H1 (cell line): ENCODE data around the gene NSF. TPM values are rescaled to one million over a fixed set of nuclear protein-coding genes. Genes with fewer than 3 reads are reported as not detected.

Experiments
- CTCF ChIA-PET: fragments of 300-600 bp; sonication (Branson Sonifier 250); formaldehyde crosslinking; loops from one replicate; lab custom pipeline; 2021; ENCODE audit not compliant: partially characterized antibody; lab: Charles Lee
- POLR2A ChIA-PET: fragments of 300-600 bp; sonication (Branson Sonifier 250); formaldehyde crosslinking; loops from one replicate; lab custom pipeline; 2021; ENCODE audit warnings: inconsistent platforms; ENCODE audit not compliant: partially characterized antibody; lab: Charles Lee
- DNase-seq, 2 experiments: peaks; one replicate each; pipeline versions ENCODE4 v3.0.0 to v3.0.0-alpha.2; 2010 to 2022; ENCODE audit warnings: low spot score in 2 of 2, low read depth in 1 of 2, mixed read lengths in 1 of 2
- FAIRE-seq: peaks from 2 replicates; lab custom pipeline; 2011; peaks lifted over from hg19 to GRCh38; lab: Jason Lieb, UNC
- H2AFZ ChIP-seq: 2 replicates; pipeline ENCODE4 v1.8.1; 2012; ENCODE audit warnings: low read length, inconsistent platforms
- H2AK5ac ChIP-seq: 2 replicates; pipeline ENCODE4 v1.6.1; 2013; ENCODE audit warnings: low read depth, low read length
- H2BK120ac ChIP-seq: replicated peaks from 2 replicates; pipeline ENCODE3; 2013; ENCODE audit warnings: low read depth, low read length, inconsistent platforms
- H2BK12ac ChIP-seq: 2 replicates; pipeline ENCODE4 v1.6.1; 2013; ENCODE audit warnings: low read depth, low read length
- H2BK15ac ChIP-seq: 2 replicates; pipeline ENCODE4 v1.6.1; 2013; ENCODE audit warnings: low read length
- H2BK20ac ChIP-seq: 2 replicates; pipeline ENCODE4 v1.6.1; 2013; ENCODE audit warnings: low read length
- H2BK5ac ChIP-seq: 2 replicates; pipeline ENCODE4 v1.6.1; 2013; ENCODE audit warnings: low read depth, low read length
- H3K14ac ChIP-seq: 2 replicates; pipeline ENCODE4 v1.6.1; 2013; ENCODE audit warnings: inconsistent platforms; ENCODE audit not compliant: insufficient read length
- H3K18ac ChIP-seq: 2 replicates; pipeline ENCODE4 v1.6.1; 2013; ENCODE audit warnings: low read length; ENCODE audit errors: extremely low read depth
- H3K23ac ChIP-seq: 2 replicates; pipeline ENCODE4 v1.6.1; 2013; ENCODE audit warnings: inconsistent platforms; ENCODE audit not compliant: insufficient read length
- H3K23me2 ChIP-seq: 2 replicates; pipeline ENCODE4 v1.6.1; 2013; ENCODE audit warnings: low read depth, low read length
- H3K27ac ChIP-seq: 2 replicates; pipeline ENCODE4 v1.6.1; 2011; ENCODE audit warnings: low read depth, low read length, inconsistent platforms
- H3K27me3 ChIP-seq, 4 experiments: replicated peaks in 1 of 4; 1 replicate in 1 of 4; 2 replicates in 3 of 4; pipeline versions ENCODE4 v1.6.1 to v1.8.1; 2011 to 2013; ENCODE audit warnings: low read length in 3 of 4, mild to moderate bottlenecking in 3 of 4, inconsistent platforms in 2 of 4, mixed read lengths in 2 of 4, moderate library complexity in 1 of 4; ENCODE audit not compliant: control insufficient read depth in 3 of 4, insufficient read depth in 3 of 4; ENCODE audit errors: extremely low read depth in 1 of 4
- H3K36me3 ChIP-seq, 4 experiments: 2 replicates each; pipeline versions ENCODE4 v1.6.1 to v1.8.1; 2011 to 2013; ENCODE audit warnings: mild to moderate bottlenecking in 4 of 4, low read length in 3 of 4, moderate library complexity in 2 of 4, control low read depth in 1 of 4, inconsistent platforms in 1 of 4; ENCODE audit not compliant: insufficient read depth in 4 of 4, control insufficient read depth in 2 of 4
- H3K4ac ChIP-seq: replicated peaks from 2 replicates; pipeline ENCODE3; 2013; ENCODE audit warnings: low read length, low read depth, mixed read lengths, inconsistent platforms; ENCODE audit not compliant: insufficient read length
- H3K4me1 ChIP-seq, 4 experiments: replicated peaks in 1 of 4; 1 replicate in 1 of 4; 2 replicates in 3 of 4; pipeline versions ENCODE4 v1.6.1 to v1.8.1; 2011 to 2013; ENCODE audit warnings: low read length in 3 of 4, inconsistent platforms in 2 of 4, mixed read lengths in 1 of 4; ENCODE audit not compliant: insufficient read depth in 4 of 4, control insufficient read depth in 3 of 4
- H3K4me2 ChIP-seq, 2 experiments: 2 replicates each; pipeline versions ENCODE4 v1.6.1 to v1.8.1; 2011 to 2013; ENCODE audit warnings: low read depth in 2 of 2, low read length in 2 of 2, control low read depth in 1 of 2, inconsistent platforms in 1 of 2, mild to moderate bottlenecking in 1 of 2; ENCODE audit not compliant: insufficient read depth in 1 of 2
- H3K4me3 ChIP-seq, 4 experiments: fragments of 200-600, 300-600 bp in 1 of 4; sonication (generic), shearing (Covaris generic), sonication (Bioruptor Twin) in 1 of 4; 2 replicates each; pipeline versions ENCODE4 v1.5.1 to v1.8.1; 2011 to 2016; ENCODE audit warnings: low read length in 4 of 4, low read depth in 3 of 4, control low read depth in 2 of 4, inconsistent platforms in 2 of 4, mild to moderate bottlenecking in 2 of 4, mixed read lengths in 1 of 4, moderate library complexity in 1 of 4; ENCODE audit not compliant: insufficient read depth in 2 of 4; ENCODE audit errors: extremely low read depth in 1 of 4
- H3K56ac ChIP-seq: replicated peaks from 2 replicates; pipeline ENCODE3; 2013; ENCODE audit warnings: low read depth, mild to moderate bottlenecking, mixed read lengths, low read length, inconsistent platforms; ENCODE audit not compliant: insufficient read length
- H3K79me1 ChIP-seq: 2 replicates; pipeline ENCODE4 v1.6.1; 2013; ENCODE audit warnings: low read depth, low read length, control low read depth
- H3K79me2 ChIP-seq, 2 experiments: 2 replicates each; pipeline versions ENCODE4 v1.6.1 to v1.8.1; 2012 to 2013; ENCODE audit warnings: low read length in 2 of 2, mild to moderate bottlenecking in 2 of 2, inconsistent platforms in 1 of 2; ENCODE audit not compliant: insufficient read depth in 2 of 2, control insufficient read depth in 1 of 2
- H3K9ac ChIP-seq, 4 experiments: replicated peaks in 1 of 4; 1 replicate in 1 of 4; 2 replicates in 3 of 4; pipeline versions ENCODE4 v1.6.1 to v1.8.1; 2011 to 2013; ENCODE audit warnings: low read depth in 3 of 4, low read length in 3 of 4, control low read depth in 2 of 4, mild to moderate bottlenecking in 2 of 4, moderate library complexity in 2 of 4, inconsistent platforms in 1 of 4; ENCODE audit errors: extremely low read depth in 1 of 4
- H3K9me3 ChIP-seq, 2 experiments: 2 replicates each; pipeline versions ENCODE4 v1.6.1 to v1.8.1; 2012 to 2013; ENCODE audit warnings: mild to moderate bottlenecking in 2 of 2, moderate library complexity in 2 of 2, control low read depth in 1 of 2, inconsistent platforms in 1 of 2, low read depth in 1 of 2, low read length in 1 of 2, mixed read lengths in 1 of 2; ENCODE audit not compliant: insufficient read depth in 2 of 2
- H4K20me1 ChIP-seq, 2 experiments: replicated peaks in 1 of 2; 2 replicates each; pipeline versions ENCODE3 to v1.8.1; 2011 to 2013; ENCODE audit warnings: inconsistent platforms in 2 of 2, low read length in 2 of 2, mild to moderate bottlenecking in 1 of 2; ENCODE audit not compliant: insufficient read depth in 2 of 2, control insufficient read depth in 1 of 2
- H4K5ac ChIP-seq: 2 replicates; pipeline ENCODE4 v1.6.1; 2013; ENCODE audit warnings: low read length, low read depth, mixed read lengths, inconsistent platforms; ENCODE audit not compliant: insufficient read length
- H4K8ac ChIP-seq: 2 replicates; pipeline ENCODE4 v1.8.0; 2013; ENCODE audit warnings: mild to moderate bottlenecking, moderate library complexity, low read length, inconsistent platforms; ENCODE audit not compliant: insufficient read depth; ENCODE audit errors: extremely low read depth
- H4K91ac ChIP-seq: replicated peaks from 2 replicates; pipeline ENCODE3; 2013; ENCODE audit warnings: low read length, mixed read lengths, inconsistent platforms; ENCODE audit not compliant: insufficient read length
- ASH2L ChIP-seq: fragments of 200-600, 300-600 bp; sonication (generic); IDR thresholded peaks from one replicate; pipeline ENCODE4 v1.7.1; 2017; ENCODE audit warnings: low read length
- BRCA1 ChIP-seq: IDR thresholded peaks from 2 replicates; pipeline ENCODE4 v1.6.1; 2012; ENCODE audit warnings: low read depth, low read length, improper control_type of control experiment
- EGR1 ChIP-seq: IDR thresholded peaks from 2 replicates; pipeline ENCODE4 v1.6.1; 2011; ENCODE audit warnings: low read depth, low read length, borderline replicate concordance
- EZH2 ChIP-seq: fragments of 200-600 bp; sonication (generic); IDR thresholded peaks from 2 replicates; pipeline ENCODE4 v1.7.1; 2012; ENCODE audit warnings: low read depth, mild to moderate bottlenecking, moderate library complexity, low read length, inconsistent platforms; ENCODE audit not compliant: severe bottlenecking
- HDAC2 ChIP-seq, 2 experiments: fragments of 300-600 bp in 1 of 2; sonication (generic) in 1 of 2; IDR thresholded peaks; 2 replicates each; pipeline ENCODE4 v1.6.1; 2011 to 2012; ENCODE audit warnings: low read depth in 2 of 2, low read length in 2 of 2, mild to moderate bottlenecking in 2 of 2, moderate library complexity in 2 of 2, borderline replicate concordance in 1 of 2, inconsistent platforms in 1 of 2
- HDAC6 ChIP-seq: IDR thresholded peaks from one replicate; pipeline ENCODE4 v1.7.1; 2012; ENCODE audit warnings: low read depth, mild to moderate bottlenecking, inconsistent platforms, low read length, moderate library complexity
- KDM1A ChIP-seq: fragments of 200-600, 300-600 bp; sonication (generic); IDR thresholded peaks from 2 replicates; pipeline ENCODE4 v1.7.1; 2016; ENCODE audit warnings: mild to moderate bottlenecking, low read length, borderline replicate concordance
- SP1 ChIP-seq: IDR thresholded peaks from 2 replicates; pipeline ENCODE4 v1.6.1; 2011; ENCODE audit warnings: low read depth, low read length
- TCF12 ChIP-seq: IDR thresholded peaks from 2 replicates; pipeline ENCODE4 v1.6.1; 2011; ENCODE audit warnings: low read depth, mild to moderate bottlenecking, low read length
- WGBS, 2 experiments: shearing (Covaris generic) in 1 of 2; methylation state at CpG; one replicate each; pipeline versions ENCODE4 v1.1.6 to v1.1.7; 2013 to 2015; ENCODE audit warnings: low lambda C conversion rate in 2 of 2, mixed read lengths in 2 of 2, inconsistent platforms in 1 of 2, low coverage in 1 of 2, missing lambda C conversion rate in 1 of 2; ENCODE audit not compliant: insufficient replicate concordance in 2 of 2, insufficient coverage in 1 of 2, insufficient read length in 1 of 2; ENCODE audit errors: extremely low coverage in 1 of 2, missing lambda C conversion rate in 1 of 2; 5-methylcytosine and 5-hydroxymethylcytosine counted together
- polyA plus RNA-seq, 7 experiments: library from polyadenylated mRNA; depleted of rRNA in 3 of 7; stranded (reverse) in 5 of 7; unstranded in 2 of 7; fragments of >200 nt in 5 of 7; fragments of 200-250 nt in 2 of 7; gene quantifications; 1 replicate in 5 of 7; 2 replicates in 1 of 7; 4 replicates in 1 of 7; pipeline versions ENCODE4 v1.2.1 to v1.2.3, GENCODE V29; 2011 to 2013; ENCODE audit warnings: missing spikeins in 2 of 7, mixed read lengths in 2 of 7
- total RNA-seq: library from RNA; stranded (reverse); fragmentation: NEBNext Ultra II Directional; extraction: Animal tissue kit (Norgen Biotek cat#: 25700); gene quantifications from 2 replicates; pipeline ENCODE4 v1.2.1, GENCODE V29; 2021

Gene NSF
- total and polyA plus RNA-seq, 2 of the 8 experiments (the other 6 are each of a cell fraction or from before 2014, with no cell fraction given), result 13.0 to 27.7 TPM

DNA sequence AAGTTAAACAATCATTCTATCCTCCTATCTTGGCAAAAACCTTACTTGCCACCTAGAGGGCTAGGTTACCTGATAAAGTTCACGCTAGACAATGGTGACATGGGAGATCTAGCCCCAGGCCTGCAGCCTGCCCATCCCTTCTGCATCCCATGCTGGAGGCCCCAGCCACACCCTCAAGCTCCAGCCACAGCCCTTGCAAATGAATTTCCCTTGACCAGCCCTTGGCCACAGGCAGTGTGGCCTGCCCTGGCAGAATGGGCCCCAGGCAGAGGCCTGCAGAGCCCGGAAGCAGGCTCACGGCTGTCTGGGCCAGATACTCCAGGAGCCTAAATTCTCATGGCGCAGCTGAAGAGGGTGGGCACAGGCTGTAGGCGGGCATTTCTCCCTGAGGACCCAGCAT lies 213.1 kb downstream of the NSF start:
- no peak for DNase-seq
- TF ChIP-seq KDM1A (no peak), EGR1 (no peak), ASH2L (no peak), BRCA1 (no peak), SP1 (no peak), HDAC2 (IDR thresholded peaks at IDR 0.05; ENCODE audit: borderline replicate concordance in 1 of 2, low read depth in 2 of 2, low read length in 2 of 2) (no peak), EZH2 (no peak), HDAC6 (no peak), TCF12 (no peak)
- TF ChIP-seq, all 59 proteins: peak for 0
- Histone ChIP-seq H3K23me2 (no peaks in the 10 kb centered on the region), H2BK12ac (no peak overlapping the region), H3K36me3 (no peaks in the 10 kb centered on the region), H4K8ac (no peak overlapping the region), H3K56ac (no peak overlapping the region), H2AFZ (no peak overlapping the region), H2BK15ac (no peak overlapping the region), H3K4me3 (no peak overlapping the region), H3K9ac (no peak overlapping the region), H3K23ac (no peak overlapping the region), H4K91ac (no peak overlapping the region), H2AK5ac (no peak overlapping the region), H3K9me3 (no peaks in the 10 kb centered on the region), H3K4ac (no peak overlapping the region), H4K5ac (no peak overlapping the region), H2BK5ac (no peak overlapping the region), H3K79me2 (no peaks in the 10 kb centered on the region), H3K18ac (no peak overlapping the region), H2BK20ac (no peak overlapping the region), H4K20me1 (no peaks in the 10 kb centered on the region), H2BK120ac (no peak overlapping the region), H3K79me1 (no peaks in the 10 kb centered on the region), H3K27me3 (no peaks in the 10 kb centered on the region), H3K27ac (no peak overlapping the region), H3K4me1 (no peaks in the 10 kb centered on the region), H3K14ac (no peak overlapping the region), H3K4me2 (no peak overlapping the region)
- CTCF ChIA-PET, result interaction anchor here (1.0 to 2.2 kb wide), 5 partner anchors 11 to 32 kb away, joined by 3 to 6 read pairs (median 3); no protein-coding TSS in a partner anchor
- POLR2A ChIA-PET, result interaction anchor here (0.9 kb wide), 1 partner anchor 17 kb away, joined by 3 read pairs; no protein-coding TSS in a partner anchor
- FAIRE-seq, result no peak
- WGBS, 2 experiments, result 98% methylated on average over 5 of the region's 5 CpGs; no CpG with 5 or more reads in 1 of the 2 experiments
